ENCODE results near the gene SLC52A1. TPM values are rescaled to one million over a fixed set of nuclear protein-coding genes. Genes with fewer than 3 reads are reported as not detected.

SLC52A1 gene
- total and polyA plus RNA-seq, 8 donors, result 0.13 to 0.73 (median 0.28) TPM

DNA sequence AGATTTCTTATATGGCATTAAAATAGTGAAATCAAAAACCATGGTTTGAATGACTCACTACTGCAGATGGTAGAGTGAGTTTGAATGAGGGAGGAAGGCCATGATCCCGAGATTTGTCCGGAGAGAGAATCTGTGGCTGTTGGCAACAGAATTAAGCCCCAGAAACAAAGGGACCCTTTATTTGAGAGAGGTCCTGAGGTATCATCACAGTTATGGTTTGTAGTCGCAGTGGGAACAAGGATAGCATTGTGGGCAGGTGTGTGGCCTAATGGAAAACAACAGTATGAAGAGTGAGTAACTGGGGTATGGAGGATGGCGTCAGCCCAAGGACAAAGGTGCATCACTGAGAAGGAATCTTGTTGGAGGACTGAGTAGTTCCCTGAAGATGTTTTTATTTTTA is 34.5 kb upstream of the SLC52A1 start:
- no peak overlapping the region for H3K4me3 ChIP-seq
- no peak for TF ChIP-seq CTCF (IDR thresholded peaks at IDR 0.05)
- DNase-seq, result no peak
- H3K4me1 ChIP-seq, result no peaks in the 10 kb centered on the region
- no peaks in the 10 kb centered on the region for H3K36me3 ChIP-seq
- intact Hi-C loops (cut with DNase I), result loop anchor here in 1 of 2 donors (10.0 kb wide), 1 partner anchor 85 kb away; the partner anchor contains the start of gene CAMTA2
- H3K9me3 ChIP-seq, result no peaks in the 10 kb centered on the region
- H3K27me3 ChIP-seq, result no peaks in the 10 kb centered on the region
- no peak for ATAC-seq
- no peak overlapping the region for H3K27ac ChIP-seq

GRCh38 chr17:5068236-5068635 is 33.0 kb upstream of the SLC52A1 start:
- DNase-seq (no peak), ATAC-seq (no peak)
- Histone ChIP-seq H3K9me3 (no peaks in the 10 kb centered on the region), H3K4me3 (no peak overlapping the region), H3K27ac (no peak overlapping the region), H3K27me3 (no peaks in the 10 kb centered on the region), H3K4me1 (no peaks in the 10 kb centered on the region), H3K36me3 (no peaks in the 10 kb centered on the region)
- intact Hi-C loops (cut with DNase I), result loop anchor here in 1 of 2 donors (10.0 kb wide), 1 partner anchor 83 kb away; the partner anchor contains the start of gene CAMTA2
- no peak for TF ChIP-seq CTCF (IDR thresholded peaks at IDR 0.05)

- no peaks in the 10 kb centered on the region for H3K27me3 ChIP-seq
Measured at GRCh38 chr17:5065227-5065744, 30.1 kb upstream of the SLC52A1 start.

GRCh38 chr17:5055543-5055942 is 20.3 kb upstream of the SLC52A1 start:
- intact Hi-C loops (cut with DNase I), result no loop called here
- peaks cover 0 to 8% of the 10 kb centered on the region in 2 donors for H3K27me3 ChIP-seq
- H3K9me3 ChIP-seq, result no peaks in the 10 kb centered on the region
- ATAC-seq, result no peak
- no peaks in the 10 kb centered on the region for H3K36me3 ChIP-seq
- no peaks in the 10 kb centered on the region for H3K4me1 ChIP-seq
- TF ChIP-seq CTCF (IDR thresholded peaks at IDR 0.05), result no peak
- H3K4me3 ChIP-seq, result no peak overlapping the region
- no peak for DNase-seq
- H3K27ac ChIP-seq, result no peak overlapping the region

More at GRCh38 chr17:5065227-5065744, 30.1 kb upstream of the SLC52A1 start:
- DNase-seq (no peak), ATAC-seq (no peak)
- intact Hi-C loops (cut with DNase I), result loop anchor here in 1 of 2 donors (10.0 kb wide), 1 partner anchor 80 kb away; the partner anchor contains the start of gene CAMTA2
- no peak overlapping the region for H3K27ac ChIP-seq
- H3K36me3 ChIP-seq, result no peaks in the 10 kb centered on the region
- H3K4me1 ChIP-seq, result no peaks in the 10 kb centered on the region
- H3K9me3 ChIP-seq, result no peaks in the 10 kb centered on the region
- no peak for TF ChIP-seq CTCF (IDR thresholded peaks at IDR 0.05)
- H3K4me3 ChIP-seq, result no peak overlapping the region

- intact Hi-C loops (cut with DNase I), result no loop called here
- Histone ChIP-seq H3K27ac (peak overlapping the region in 1 of 2 donors; percentile 28), H3K9me3 (no peaks in the 10 kb centered on the region), H3K36me3 (no peaks in the 10 kb centered on the region), H3K4me3 (no peak overlapping the region), H3K4me1 (no peaks in the 10 kb centered on the region), H3K27me3 (no peaks in the 10 kb centered on the region)
- DNase-seq, result peak in 2 of 4 donors; percentile 64 to 80
- no peak for TF ChIP-seq CTCF (IDR thresholded peaks at IDR 0.05)
- no peak for ATAC-seq
Measured at GRCh38 chr17:5050278-5050677, 15.1 kb upstream of the SLC52A1 start.
